ENCODE results near the gene FARP2.
"Not testable (repeated sequence)": the region's sequence is repeated elsewhere in the genome, so short reads cannot be mapped to it uniquely, and the experiment has no call there.

FARP2 gene

GRCh38 chr2:241453919-241454318 lies 97.8 kb downstream of the FARP2 start:
- not testable (repeated sequence) for DNase-seq (ENCODE audit: low spot score)

- no peak for DNase-seq (ENCODE audit: low spot score)
These were observed 98.9 kb downstream of the FARP2 start for GRCh38 chr2:241454837-241455485.

GRCh38 chr2:241456546-241456945 lies 100.5 kb downstream of the FARP2 start:
- DNase-seq (ENCODE audit: low spot score): no peak

GRCh38 chr2:241458687-241459086 lies 102.6 kb downstream of the FARP2 start:
- no peak for DNase-seq (ENCODE audit: low spot score)

GRCh38 chr2:241459520-241459919 lies 103.4 kb downstream of the FARP2 start:
- no peak for DNase-seq (ENCODE audit: low spot score)

- no peak for DNase-seq (ENCODE audit: low spot score)
These were observed 104.5 kb downstream of the FARP2 start for GRCh38 chr2:241460631-241461030.

GRCh38 chr2:241461693-241462677 lies 105.9 kb downstream of the FARP2 start:
- DNase-seq (ENCODE audit: low spot score): no peak

GRCh38 chr2:241463276-241464135 lies 107.4 kb downstream of the FARP2 start:
- DNase-seq (ENCODE audit: low spot score): no peak

- no peak for DNase-seq (ENCODE audit: low spot score)
These were observed 109.5 kb downstream of the FARP2 start for GRCh38 chr2:241465543-241465942.

- DNase-seq (ENCODE audit: low spot score): no peak
These were observed 110.1 kb downstream of the FARP2 start for GRCh38 chr2:241466230-241466629.

GRCh38 chr2:241467777-241468475 lies 111.8 kb downstream of the FARP2 start:
- no peak for DNase-seq (ENCODE audit: low spot score)

- DNase-seq (ENCODE audit: low spot score): no peak
These were observed 112.3 kb downstream of the FARP2 start for GRCh38 chr2:241468476-241468781.

GRCh38 chr2:241469746-241470145 lies 113.7 kb downstream of the FARP2 start:
- DNase-seq (ENCODE audit: low spot score): no peak

- DNase-seq (ENCODE audit: low spot score): no peak
These were observed 117.3 kb downstream of the FARP2 start for GRCh38 chr2:241473399-241473798.

GRCh38 chr2:241475267-241475666 lies 119.2 kb downstream of the FARP2 start:
- DNase-seq (ENCODE audit: low spot score): no peak

- no peak for DNase-seq (ENCODE audit: low spot score)
These were observed 122.1 kb downstream of the FARP2 start for GRCh38 chr2:241478166-241478565.

GRCh38 chr2:241479026-241479898 lies 123.2 kb downstream of the FARP2 start:
- DNase-seq (ENCODE audit: low spot score): no peak

- DNase-seq (ENCODE audit: low spot score): no peak
These were observed 125.6 kb downstream of the FARP2 start for GRCh38 chr2:241481687-241482086.

GRCh38 chr2:241482126-241482955 lies 126.3 kb downstream of the FARP2 start:
- DNase-seq (ENCODE audit: low spot score): no peak

- no peak for DNase-seq (ENCODE audit: low spot score)
These were observed 127.2 kb downstream of the FARP2 start for GRCh38 chr2:241483305-241483704.
